DMS79 (cell line): ENCODE measurements around the gene PLET1.

Source experiments
- DNase-seq: peaks from one replicate; lab custom pipeline; 2025; lab: John Stamatoyannopoulos, UW

The PLET1 gene

GRCh38 chr11:112281726-112282125 is 21.1 kb upstream of the PLET1 start:
- no peak for DNase-seq

GRCh38 chr11:112280268-112281126 is 19.8 kb upstream of the PLET1 start:
- DNase-seq: peak; percentile 87

GRCh38 chr11:112279901-112280267 is 19.2 kb upstream of the PLET1 start:
- peak; percentile 69 for DNase-seq

- DNase-seq: no peak
Measured at GRCh38 chr11:112278803-112279202, 18.1 kb upstream of the PLET1 start.

- no peak for DNase-seq
Measured at GRCh38 chr11:112277941-112278340, 17.3 kb upstream of the PLET1 start.

GRCh38 chr11:112277029-112277428 is 16.4 kb upstream of the PLET1 start:
- DNase-seq: no peak

- DNase-seq: no peak
Measured at GRCh38 chr11:112274007-112274783, 13.5 kb upstream of the PLET1 start.

- DNase-seq: no peak
Measured at GRCh38 chr11:112273066-112273465, 12.4 kb upstream of the PLET1 start.

- no peak for DNase-seq
Measured at GRCh38 chr11:112271242-112271641, 10.6 kb upstream of the PLET1 start.

- DNase-seq: no peak
Measured at GRCh38 chr11:112270551-112271180, 10.0 kb upstream of the PLET1 start.

GRCh38 chr11:112269139-112269538 is 8.5 kb upstream of the PLET1 start:
- no peak for DNase-seq

- DNase-seq: no peak
Measured at GRCh38 chr11:112268406-112268805, 7.7 kb upstream of the PLET1 start.

GRCh38 chr11:112267188-112267591 is 6.5 kb upstream of the PLET1 start:
- no peak for DNase-seq

GRCh38 chr11:112266410-112266778 is 5.7 kb upstream of the PLET1 start:
- no peak for DNase-seq

- DNase-seq: no peak
Measured at GRCh38 chr11:112265659-112266409, 5.2 kb upstream of the PLET1 start.

- DNase-seq: no peak
Measured at GRCh38 chr11:112255067-112255720, 5.5 kb downstream of the PLET1 start.

GRCh38 chr11:112253605-112254242 is 6.9 kb downstream of the PLET1 start:
- no peak for DNase-seq

- no peak for DNase-seq
Measured at GRCh38 chr11:112249871-112250610, 10.6 kb downstream of the PLET1 start.

GRCh38 chr11:112248201-112248600 is 12.5 kb downstream of the PLET1 start:
- no peak for DNase-seq

GRCh38 chr11:112247201-112247600 is 13.5 kb downstream of the PLET1 start:
- DNase-seq: no peak
